A549 (cell line): ENCODE results near the gene TCP11L2.

Source experiments
- EP300 ChIP-seq, 2 experiments: fragments of >200 bp; sonication (Bioruptor Twin); formaldehyde crosslinking; IDR thresholded peaks; 2 replicates in 1 of 2; 3 replicates in 1 of 2; pipeline ENCODE4 v1.6.1; 2016 to 2017
- ESRRA ChIP-seq: fragments of 150-350 bp; IDR thresholded peaks from 2 replicates; pipeline ENCODE4 v1.6.1; 2014; ENCODE audit warnings: mild to moderate bottlenecking, low read length, borderline replicate concordance
- MAFK ChIP-seq: fragments of 450-650 bp; IDR thresholded peaks from 2 replicates; pipeline ENCODE4 v1.6.1; 2014; ENCODE audit not compliant: partially characterized antibody
- MAZ ChIP-seq: fragments of 150-350 bp; IDR thresholded peaks from 2 replicates; pipeline ENCODE4 v1.6.1; 2014; ENCODE audit warnings: antibody characterized with exemption, low read depth, low read length, borderline replicate concordance
- NR3C1 ChIP-seq: fragments of >200 bp; sonication (Bioruptor Twin); formaldehyde crosslinking; IDR thresholded peaks from 3 replicates; pipeline ENCODE4 v1.6.1; 2017
- POLR2A ChIP-seq: IDR thresholded peaks from 2 replicates; pipeline ENCODE4 v1.6.1; 2012; ENCODE audit warnings: mild to moderate bottlenecking, low read length
- POLR2AphosphoS2 ChIP-seq: conservative IDR thresholded peaks from 2 replicates; pipeline ENCODE4 v1.6.1; 2012; ENCODE audit warnings: low read length, improper control_type of control experiment, inconsistent platforms
- RCOR1 ChIP-seq: fragments of 150-350 bp; IDR thresholded peaks from 2 replicates; pipeline ENCODE4 v1.6.1; 2014; ENCODE audit warnings: antibody characterized with exemption, low read length, low read depth
- RNF2 ChIP-seq: fragments of 200-600 bp; sonication (generic); IDR thresholded peaks from 2 replicates; pipeline ENCODE4 v1.6.1; 2016; ENCODE audit warnings: low read depth, mild to moderate bottlenecking, antibody characterized with exemption, moderate library complexity, borderline replicate concordance
- ZFP36 ChIP-seq: fragments of 450-650 bp; IDR thresholded peaks from 2 replicates; pipeline ENCODE4 v1.6.1; 2014; ENCODE audit warnings: borderline replicate concordance; ENCODE audit not compliant: partially characterized antibody
- TF ChIP-seq, protein P1 (sequence below): fragments of >200 bp; sonication (Bioruptor Twin); formaldehyde crosslinking; IDR thresholded peaks from 3 replicates; pipeline ENCODE4 v1.5.1; 2016
- TF ChIP-seq, protein P2 (sequence below): IDR thresholded peaks from 2 replicates; pipeline ENCODE4 v1.6.1; 2012; ENCODE audit warnings: low read depth, borderline replicate concordance
- TF ChIP-seq, protein P3 (sequence below): fragments of 250-450 bp; sonication (Bioruptor Pico); IDR thresholded peaks from 2 replicates; pipeline ENCODE4 v1.5.0; 2020; ENCODE audit warnings: low read depth, mild to moderate bottlenecking, moderate library complexity

DNA sequence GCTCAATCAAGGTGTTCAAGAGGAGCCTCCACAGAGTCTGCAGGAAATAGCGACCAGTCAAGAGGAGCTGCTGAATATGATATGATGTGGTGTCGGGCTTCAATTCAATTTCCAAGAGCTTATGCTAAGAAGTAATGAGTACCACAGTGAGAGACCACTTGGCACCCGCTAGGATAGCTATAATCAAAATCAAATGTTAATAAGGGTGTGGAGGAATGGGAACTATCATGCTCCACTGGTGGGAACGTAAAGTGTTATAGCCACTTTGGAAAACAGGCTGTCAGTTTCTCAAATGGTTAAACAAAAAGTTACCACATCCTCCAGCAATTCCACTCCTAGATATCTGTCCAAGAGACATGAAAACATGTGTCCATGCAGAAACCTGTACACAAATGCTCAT lies 61.7 kb downstream of the TCP11L2 start:
- TF ChIP-seq, protein P1, sequence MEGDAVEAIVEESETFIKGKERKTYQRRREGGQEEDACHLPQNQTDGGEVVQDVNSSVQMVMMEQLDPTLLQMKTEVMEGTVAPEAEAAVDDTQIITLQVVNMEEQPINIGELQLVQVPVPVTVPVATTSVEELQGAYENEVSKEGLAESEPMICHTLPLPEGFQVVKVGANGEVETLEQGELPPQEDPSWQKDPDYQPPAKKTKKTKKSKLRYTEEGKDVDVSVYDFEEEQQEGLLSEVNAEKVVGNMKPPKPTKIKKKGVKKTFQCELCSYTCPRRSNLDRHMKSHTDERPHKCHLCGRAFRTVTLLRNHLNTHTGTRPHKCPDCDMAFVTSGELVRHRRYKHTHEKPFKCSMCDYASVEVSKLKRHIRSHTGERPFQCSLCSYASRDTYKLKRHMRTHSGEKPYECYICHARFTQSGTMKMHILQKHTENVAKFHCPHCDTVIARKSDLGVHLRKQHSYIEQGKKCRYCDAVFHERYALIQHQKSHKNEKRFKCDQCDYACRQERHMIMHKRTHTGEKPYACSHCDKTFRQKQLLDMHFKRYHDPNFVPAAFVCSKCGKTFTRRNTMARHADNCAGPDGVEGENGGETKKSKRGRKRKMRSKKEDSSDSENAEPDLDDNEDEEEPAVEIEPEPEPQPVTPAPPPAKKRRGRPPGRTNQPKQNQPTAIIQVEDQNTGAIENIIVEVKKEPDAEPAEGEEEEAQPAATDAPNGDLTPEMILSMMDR = no peak
- no peak for TF ChIP-seq POLR2A
- TF ChIP-seq RCOR1 = no peak
- no peak for TF ChIP-seq NR3C1
- TF ChIP-seq EP300 (IDR thresholded peaks at IDR 0.05) = no peak
- TF ChIP-seq, protein P2, sequence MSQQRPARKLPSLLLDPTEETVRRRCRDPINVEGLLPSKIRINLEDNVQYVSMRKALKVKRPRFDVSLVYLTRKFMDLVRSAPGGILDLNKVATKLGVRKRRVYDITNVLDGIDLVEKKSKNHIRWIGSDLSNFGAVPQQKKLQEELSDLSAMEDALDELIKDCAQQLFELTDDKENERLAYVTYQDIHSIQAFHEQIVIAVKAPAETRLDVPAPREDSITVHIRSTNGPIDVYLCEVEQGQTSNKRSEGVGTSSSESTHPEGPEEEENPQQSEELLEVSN = no peak
- no peak for TF ChIP-seq POLR2AphosphoS2
- no peak for TF ChIP-seq MAFK
- TF ChIP-seq RNF2 = no peak
- no peak for TF ChIP-seq ZFP36
- TF ChIP-seq MAZ = no peak
- TF ChIP-seq, protein P3, sequence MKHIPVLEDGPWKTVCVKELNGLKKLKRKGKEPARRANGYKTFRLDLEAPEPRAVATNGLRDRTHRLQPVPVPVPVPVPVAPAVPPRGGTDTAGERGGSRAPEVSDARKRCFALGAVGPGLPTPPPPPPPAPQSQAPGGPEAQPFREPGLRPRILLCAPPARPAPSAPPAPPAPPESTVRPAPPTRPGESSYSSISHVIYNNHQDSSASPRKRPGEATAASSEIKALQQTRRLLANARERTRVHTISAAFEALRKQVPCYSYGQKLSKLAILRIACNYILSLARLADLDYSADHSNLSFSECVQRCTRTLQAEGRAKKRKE (CRISPR knock-in tag) = no peak
- TF ChIP-seq ESRRA = no peak
